ENCODE results near the gene CUX1.
"Not testable (repeated sequence)": the region's sequence is repeated elsewhere in the genome, so short reads cannot be mapped to it uniquely, and the experiment has no call there.

The CUX1 gene

GRCh38 chr7:102028206-102028826 lies 210.9 kb downstream of the CUX1 start:
- DNase-seq (ENCODE audit: extremely low read depth in 1 of 2, low read depth in 1 of 2): no peak

GRCh38 chr7:102029616-102030015 lies 212.2 kb downstream of the CUX1 start:
- DNase-seq (ENCODE audit: extremely low read depth in 1 of 2, low read depth in 1 of 2): no peak

- DNase-seq (ENCODE audit: extremely low read depth in 1 of 2, low read depth in 1 of 2): no peak
Measured at GRCh38 chr7:102030696-102031095, 213.3 kb downstream of the CUX1 start.

- DNase-seq (ENCODE audit: extremely low read depth in 1 of 2, low read depth in 1 of 2): no peak
Measured at GRCh38 chr7:102036958-102037357, 219.5 kb downstream of the CUX1 start.

GRCh38 chr7:102039706-102040105 lies 222.3 kb downstream of the CUX1 start:
- DNase-seq (ENCODE audit: extremely low read depth in 1 of 2, low read depth in 1 of 2): no peak

- DNase-seq (ENCODE audit: extremely low read depth in 1 of 2, low read depth in 1 of 2): no peak
Measured at GRCh38 chr7:102040569-102040968, 223.1 kb downstream of the CUX1 start.

GRCh38 chr7:102042016-102042656 lies 224.7 kb downstream of the CUX1 start:
- DNase-seq (ENCODE audit: extremely low read depth in 1 of 2, low read depth in 1 of 2): no peak

- DNase-seq (ENCODE audit: extremely low read depth in 1 of 2, low read depth in 1 of 2): not testable (repeated sequence)
Measured at GRCh38 chr7:102042796-102043195, 225.4 kb downstream of the CUX1 start.

GRCh38 chr7:102044641-102044983 lies 227.2 kb downstream of the CUX1 start:
- DNase-seq (ENCODE audit: extremely low read depth in 1 of 2, low read depth in 1 of 2): no peak

GRCh38 chr7:102044984-102045673 lies 227.7 kb downstream of the CUX1 start:
- DNase-seq (ENCODE audit: extremely low read depth in 1 of 2, low read depth in 1 of 2): no peak

- no peak for DNase-seq (ENCODE audit: extremely low read depth in 1 of 2, low read depth in 1 of 2)
Measured at GRCh38 chr7:102045681-102046372, 228.4 kb downstream of the CUX1 start.

- no peak for DNase-seq (ENCODE audit: extremely low read depth in 1 of 2, low read depth in 1 of 2)
Measured at GRCh38 chr7:102046373-102047117, 229.1 kb downstream of the CUX1 start.

GRCh38 chr7:102047167-102047566 lies 229.7 kb downstream of the CUX1 start:
- no peak for DNase-seq (ENCODE audit: extremely low read depth in 1 of 2, low read depth in 1 of 2)

- no peak for DNase-seq (ENCODE audit: extremely low read depth in 1 of 2, low read depth in 1 of 2)
Measured at GRCh38 chr7:102049765-102050164, 232.3 kb downstream of the CUX1 start.

- DNase-seq (ENCODE audit: extremely low read depth in 1 of 2, low read depth in 1 of 2): no peak
Measured at GRCh38 chr7:102050864-102051460, 233.5 kb downstream of the CUX1 start.

GRCh38 chr7:102051736-102052135 lies 234.3 kb downstream of the CUX1 start:
- DNase-seq (ENCODE audit: extremely low read depth in 1 of 2, low read depth in 1 of 2): not testable (repeated sequence)

GRCh38 chr7:102054158-102054557 lies 236.7 kb downstream of the CUX1 start:
- no peak for DNase-seq (ENCODE audit: extremely low read depth in 1 of 2, low read depth in 1 of 2)

GRCh38 chr7:102055181-102055976 lies 238.0 kb downstream of the CUX1 start:
- no peak for DNase-seq (ENCODE audit: extremely low read depth in 1 of 2, low read depth in 1 of 2)

GRCh38 chr7:102059524-102059923 lies 242.1 kb downstream of the CUX1 start:
- DNase-seq (ENCODE audit: extremely low read depth in 1 of 2, low read depth in 1 of 2): no peak

Measured in stimulated activated CD8-positive, alpha-beta memory T cell treated with anti-CD3 and anti-CD28 coated beads, Interleukin-7, amount 100 ng/mL, for 48 hours (primary cell).